GM12864 (cell line): ENCODE measurements around the gene PCARE.

Source experiments
- DNase-seq: peaks from one replicate; pipeline ENCODE4 v3.0.0-alpha.2; 2011; ENCODE audit warnings: low read depth
- H3K4me3 ChIP-seq: 2 replicates; pipeline ENCODE4 v1.5.1; 2011; ENCODE audit warnings: mild to moderate bottlenecking, low read depth, low read length, control low read depth
- TF ChIP-seq, protein P1 (sequence below): IDR thresholded peaks from 2 replicates; pipeline ENCODE4 v1.5.1; 2011; ENCODE audit warnings: low read depth, mild to moderate bottlenecking, moderate library complexity, low read length, control low read depth, inconsistent platforms; ENCODE audit errors: missing control alignments

PCARE gene

DNA sequence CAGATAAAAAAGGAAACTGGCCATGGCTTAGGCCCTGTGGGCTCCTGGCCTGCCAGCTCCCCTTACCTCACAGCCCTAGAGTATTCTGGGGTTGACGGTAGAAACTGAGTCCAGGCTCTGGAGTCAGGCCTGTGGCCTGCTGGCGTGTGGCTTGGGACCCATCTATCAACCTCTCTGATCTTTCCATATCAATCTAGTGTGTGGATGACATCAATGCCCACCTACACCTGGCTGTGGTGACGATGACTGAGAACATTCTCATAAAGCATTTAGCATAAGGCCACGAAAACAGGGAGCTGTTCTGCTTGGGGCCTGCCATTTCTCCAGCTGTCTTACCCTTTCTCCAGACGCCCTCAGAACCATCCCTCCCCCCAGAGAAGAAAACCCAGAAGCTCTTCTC, 17.9 kb downstream of the PCARE start:
- no peak for DNase-seq
- TF ChIP-seq, protein P1, sequence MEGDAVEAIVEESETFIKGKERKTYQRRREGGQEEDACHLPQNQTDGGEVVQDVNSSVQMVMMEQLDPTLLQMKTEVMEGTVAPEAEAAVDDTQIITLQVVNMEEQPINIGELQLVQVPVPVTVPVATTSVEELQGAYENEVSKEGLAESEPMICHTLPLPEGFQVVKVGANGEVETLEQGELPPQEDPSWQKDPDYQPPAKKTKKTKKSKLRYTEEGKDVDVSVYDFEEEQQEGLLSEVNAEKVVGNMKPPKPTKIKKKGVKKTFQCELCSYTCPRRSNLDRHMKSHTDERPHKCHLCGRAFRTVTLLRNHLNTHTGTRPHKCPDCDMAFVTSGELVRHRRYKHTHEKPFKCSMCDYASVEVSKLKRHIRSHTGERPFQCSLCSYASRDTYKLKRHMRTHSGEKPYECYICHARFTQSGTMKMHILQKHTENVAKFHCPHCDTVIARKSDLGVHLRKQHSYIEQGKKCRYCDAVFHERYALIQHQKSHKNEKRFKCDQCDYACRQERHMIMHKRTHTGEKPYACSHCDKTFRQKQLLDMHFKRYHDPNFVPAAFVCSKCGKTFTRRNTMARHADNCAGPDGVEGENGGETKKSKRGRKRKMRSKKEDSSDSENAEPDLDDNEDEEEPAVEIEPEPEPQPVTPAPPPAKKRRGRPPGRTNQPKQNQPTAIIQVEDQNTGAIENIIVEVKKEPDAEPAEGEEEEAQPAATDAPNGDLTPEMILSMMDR: no peak
- no peak overlapping the region for H3K4me3 ChIP-seq

DNA sequence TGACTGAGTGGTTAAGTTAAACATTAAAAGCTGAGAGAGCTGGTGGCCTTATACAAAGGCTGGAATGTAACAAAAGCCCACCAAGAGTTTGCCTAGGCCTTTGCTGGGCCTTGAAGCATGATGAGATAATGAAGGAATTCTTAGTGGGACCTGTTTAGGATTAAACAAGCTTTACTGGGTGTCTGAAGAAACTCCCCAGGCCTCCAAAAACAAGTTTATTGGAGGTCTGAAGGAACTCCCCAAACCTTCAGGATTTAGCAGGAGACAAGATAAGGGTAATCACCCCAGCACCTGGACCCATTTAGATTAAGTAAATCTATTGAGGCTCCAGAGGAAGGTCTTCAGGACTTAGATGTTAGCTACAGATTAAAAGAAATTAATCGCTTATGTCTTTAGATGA, 18.7 kb downstream of the PCARE start:
- DNase-seq: no peak
- TF ChIP-seq, protein P1: no peak
- no peak overlapping the region for H3K4me3 ChIP-seq

DNA sequence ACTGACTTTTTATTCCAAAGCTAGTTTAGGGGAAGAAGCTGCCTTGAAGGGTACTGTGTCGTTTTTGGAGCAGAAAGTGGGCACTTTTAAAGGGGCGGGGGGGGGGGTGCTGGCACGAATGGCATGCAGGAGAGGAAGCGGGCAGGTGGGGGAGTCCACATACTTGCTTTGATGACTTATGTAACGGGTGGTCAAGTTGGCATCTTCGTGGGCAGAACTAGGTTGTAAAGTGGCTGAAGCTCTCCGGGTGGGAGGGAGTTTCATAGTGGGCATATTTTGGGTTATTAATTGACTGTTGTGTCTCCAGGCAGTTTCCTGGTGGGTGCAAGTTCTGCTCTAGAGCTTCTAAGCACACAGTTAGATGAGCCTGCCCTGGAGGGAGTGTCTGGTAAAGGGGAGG, 19.9 kb downstream of the PCARE start:
- no peak overlapping the region for H3K4me3 ChIP-seq
- TF ChIP-seq, protein P1: no peak
- DNase-seq: no peak

- TF ChIP-seq, protein P1: peak; percentile 13
These were observed 20.5 kb downstream of the PCARE start for GRCh38 chr2:29053670-29054400.

DNA sequence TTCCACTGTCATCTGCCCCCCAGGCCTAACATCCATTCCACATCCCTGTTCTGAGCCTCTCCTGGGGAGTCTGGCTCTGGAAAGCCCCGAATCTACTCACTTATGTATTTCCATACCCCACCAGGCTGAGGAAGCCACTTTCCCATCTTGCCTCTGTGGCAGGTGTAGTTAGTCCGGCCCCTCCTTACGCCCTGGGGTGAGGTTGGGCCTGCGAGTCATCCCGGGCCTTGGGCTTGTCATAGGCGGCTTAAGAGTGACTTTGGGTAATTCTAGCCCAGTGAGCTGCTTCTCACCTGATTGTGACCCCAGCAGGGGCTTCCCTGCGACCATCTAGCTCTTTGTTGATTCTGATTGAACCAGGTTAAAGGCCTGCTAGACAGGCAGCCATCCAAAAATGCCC, 21.1 kb downstream of the PCARE start:
- DNase-seq: no peak
- TF ChIP-seq, protein P1: no peak
- no peak overlapping the region for H3K4me3 ChIP-seq

More at GRCh38 chr2:29053670-29054400, 20.5 kb downstream of the PCARE start:
- no peak overlapping the region for H3K4me3 ChIP-seq
- DNase-seq: no peak

GRCh38 chr2:29052807-29053206, 21.5 kb downstream of the PCARE start:
- no peak overlapping the region for H3K4me3 ChIP-seq
- TF ChIP-seq, protein P1: no peak
- no peak for DNase-seq

DNA sequence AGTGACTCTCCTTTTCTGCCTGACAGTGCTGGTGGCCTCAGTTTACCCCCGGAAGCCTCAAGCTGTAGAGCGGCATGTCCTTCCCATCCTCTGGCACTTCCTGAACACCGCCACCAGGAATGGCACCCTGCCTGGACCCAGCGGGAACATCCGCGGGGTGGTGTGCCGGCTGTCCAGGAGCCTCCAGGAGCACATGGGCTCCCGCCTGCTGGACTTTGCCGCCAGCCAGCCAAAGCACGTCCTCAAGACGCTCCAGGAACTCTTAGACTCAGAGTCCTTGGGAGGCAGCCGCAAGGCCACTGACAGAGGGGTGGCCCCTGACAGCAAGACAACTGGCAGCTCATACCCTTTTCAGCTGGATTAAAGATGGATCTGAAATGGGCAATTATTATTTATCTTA, 22.6 kb downstream of the PCARE start:
- TF ChIP-seq, protein P1: no peak
- no peak overlapping the region for H3K4me3 ChIP-seq

More for the DNA sequence above, 22.6 kb downstream of the PCARE start:
- DNase-seq: no peak
